Adrenal gland (tissue), 12 donors: ENCODE results near the gene ZNF664. TPM values are rescaled to one million over a fixed set of nuclear protein-coding genes. Genes with fewer than 3 reads are reported as not detected.

Experiments used
- DNase-seq, 7 donors: peaks; one replicate each; pipeline ENCODE4 v3.0.0-alpha.2; 2019 to 2020
- H3K27ac ChIP-seq, 5 donors: fragments of 200-600 bp; sonication (generic) in 4 of 5; 1 replicate in 3 of 5; 2 replicates in 2 of 5; pipeline versions ENCODE4 v1.5.1 to v1.8.0; 2016 to 2020; ENCODE audit warnings: mild to moderate bottlenecking in 1 of 5
- H3K27me3 ChIP-seq: fragments of 200-600 bp; 2 replicates; pipeline ENCODE4 v1.8.0; 2021
- H3K36me3 ChIP-seq, 2 donors: fragments of 200-600 bp; replicated peaks in 1 of 2; 1 replicate in 1 of 2; 2 replicates in 1 of 2; pipeline versions ENCODE4 v1.5.1 to v1.8.0; 2018 to 2022
- H3K4me1 ChIP-seq, 2 donors: fragments of 200-600 bp; replicated peaks in 1 of 2; 1 replicate in 1 of 2; 2 replicates in 1 of 2; pipeline versions ENCODE4 v1.5.1 to v1.8.0; 2018 to 2021
- H3K4me3 ChIP-seq, 4 donors: fragments of 200-600 bp; sonication (generic) in 3 of 4; one replicate each; pipeline ENCODE4 v1.5.1; 2016 to 2018
- H3K9me3 ChIP-seq, 3 donors: fragments of 200-600 bp; sonication (generic) in 1 of 3; replicated peaks in 1 of 3; 1 replicate in 2 of 3; 2 replicates in 1 of 3; pipeline versions ENCODE4 v1.5.1 to v1.8.0; 2016 to 2021
- POLR2A ChIP-seq, 2 donors: fragments of 450-650 bp; IDR thresholded peaks; one replicate each; pipeline ENCODE4 v1.6.1; 2017; ENCODE audit warnings: antibody characterized with exemption in 2 of 2, mild to moderate bottlenecking in 2 of 2, moderate library complexity in 1 of 2
- WGBS, 4 donors: extraction: QIAGEN DNeasy Blood & Tissue Kit in 2 of 4; methylation state at CpG; one replicate each; pipeline versions ENCODE4 v1.1.5 to v1.1.7; 2013 to 2017; 5-methylcytosine and 5-hydroxymethylcytosine counted together
- intact Hi-C, 2 donors: fragments of 100-400 bp; cut with DNase I; formaldehyde crosslinking; loops; one replicate each; pipeline versions ENCODE4 v1.14.1 to v1.15.0; 2022 to 2023
- polyA plus RNA-seq, 3 donors: library from polyadenylated mRNA; stranded (reverse); fragments of 200-250 nt in 2 of 3; fragments of 350-450 nt in 1 of 3; fragmentation: Illumina TruSeq in 1 of 3; extraction: RNeasy Lipid Tissue Mini Kit (QIAGEN cat#74804) in 1 of 3; gene quantifications; one replicate each; pipeline ENCODE4 v1.2.3, GENCODE V29; 2013 to 2014
- total RNA-seq, 9 donors: library from RNA; depleted of rRNA in 4 of 9; stranded (reverse); fragments of >200 nt in 4 of 9; fragments of 120-200 nt in 1 of 9; fragmentation: NEBNext Ultra II Directional in 1 of 9; extraction: Animal tissue kit (Norgen Biotek cat#: 25700) in 1 of 9; gene quantifications; one replicate each; pipeline versions ENCODE4 v1.1.0 to v1.2.4, GENCODE V29; 2013 to 2023
- TF ChIP-seq, protein P1 (sequence below), 6 experiments: fragments of 450-650 bp in 4 of 6; fragments of 200-600 bp in 2 of 6; sonication (generic) in 1 of 6; IDR thresholded peaks; 1 replicate in 5 of 6; 2 replicates in 1 of 6; pipeline versions ENCODE4 v1.5.1 to v1.8.0; 2016 to 2021; ENCODE audit warnings: antibody characterized with exemption in 6 of 6, mild to moderate bottlenecking in 2 of 6, moderate library complexity in 1 of 6
- donor health status: healthy with polysubstance abuse.
- donor health status: Bipolar disorder and iron deficiency.
- donor health status: DM: yes; HTN: yes; CAD: no.
- donor health status: DM: no; HTN: no; CAD: no.
- donor health status: DM: no; HTN: no; CAD: no.
- donor health status: DM: yes; HTN: yes; CAD: no.

Gene ZNF664
- total and polyA plus RNA-seq, 12 donors: 19.6 to 66.9 (median 49.4) TPM

DNA sequence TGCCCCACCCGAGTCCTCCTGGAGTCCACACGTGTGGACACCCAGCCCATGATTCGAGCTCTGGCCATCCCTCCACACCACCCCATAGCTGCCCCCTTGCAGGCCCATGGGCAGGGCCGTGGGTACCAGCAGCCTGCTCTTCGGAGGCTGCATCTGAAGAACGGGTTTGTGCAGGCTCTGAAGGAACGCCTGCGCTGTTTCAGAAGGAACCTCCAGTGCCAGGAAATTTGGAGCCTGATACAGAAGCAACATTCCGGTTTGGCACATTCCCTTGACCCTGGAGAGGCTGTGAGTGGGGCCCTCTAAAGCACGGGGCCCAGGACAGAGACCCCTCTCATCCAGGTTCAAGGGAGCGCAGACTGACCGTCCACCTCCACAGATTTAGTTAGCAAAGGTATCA is 57.0 kb downstream of the ZNF664 start:
- peak in 1 of 7 donors; percentile 45 for DNase-seq

DNA sequence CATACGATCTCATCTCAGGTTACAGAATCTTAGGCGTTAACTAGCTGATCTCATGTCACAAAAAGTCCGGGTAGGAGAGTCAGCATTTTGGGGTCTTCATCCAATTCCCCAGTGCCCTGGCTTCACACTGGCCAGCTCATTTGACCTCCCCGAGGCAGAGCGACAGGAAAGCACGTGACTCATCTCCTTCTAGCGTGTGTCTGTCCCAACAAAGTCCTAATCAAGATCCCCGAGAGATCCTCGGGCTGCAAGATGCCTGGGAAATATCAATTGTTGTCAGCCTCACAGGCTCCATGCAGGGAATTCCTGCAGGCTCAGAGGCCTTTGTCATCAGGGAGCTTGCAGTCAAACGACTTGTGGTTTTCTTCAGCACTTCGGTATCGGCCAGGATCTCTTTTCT is 57.5 kb downstream of the ZNF664 start:
- H3K36me3 ChIP-seq: no peaks in the 10 kb centered on the region
- peak overlapping the region in 1 of 5 donors; percentile 53 for H3K27ac ChIP-seq
- peak in 6 of 7 donors; percentile 33 to 70 (median 39) for DNase-seq
- H3K4me1 ChIP-seq: peaks cover 0 to 7% of the 10 kb centered on the region in 2 donors
- no peaks in the 10 kb centered on the region for H3K9me3 ChIP-seq
- intact Hi-C loops: loop anchor here (5.0 to 10.0 kb wide), 2 partner anchors 123 to 734 kb away; no protein-coding TSS in a partner anchor
- no peak overlapping the region for H3K4me3 ChIP-seq
- WGBS, 4 donors: 25 to 43% (median 37%) methylated on average over 12 of the region's 12 CpGs
- TF ChIP-seq, protein P1, sequence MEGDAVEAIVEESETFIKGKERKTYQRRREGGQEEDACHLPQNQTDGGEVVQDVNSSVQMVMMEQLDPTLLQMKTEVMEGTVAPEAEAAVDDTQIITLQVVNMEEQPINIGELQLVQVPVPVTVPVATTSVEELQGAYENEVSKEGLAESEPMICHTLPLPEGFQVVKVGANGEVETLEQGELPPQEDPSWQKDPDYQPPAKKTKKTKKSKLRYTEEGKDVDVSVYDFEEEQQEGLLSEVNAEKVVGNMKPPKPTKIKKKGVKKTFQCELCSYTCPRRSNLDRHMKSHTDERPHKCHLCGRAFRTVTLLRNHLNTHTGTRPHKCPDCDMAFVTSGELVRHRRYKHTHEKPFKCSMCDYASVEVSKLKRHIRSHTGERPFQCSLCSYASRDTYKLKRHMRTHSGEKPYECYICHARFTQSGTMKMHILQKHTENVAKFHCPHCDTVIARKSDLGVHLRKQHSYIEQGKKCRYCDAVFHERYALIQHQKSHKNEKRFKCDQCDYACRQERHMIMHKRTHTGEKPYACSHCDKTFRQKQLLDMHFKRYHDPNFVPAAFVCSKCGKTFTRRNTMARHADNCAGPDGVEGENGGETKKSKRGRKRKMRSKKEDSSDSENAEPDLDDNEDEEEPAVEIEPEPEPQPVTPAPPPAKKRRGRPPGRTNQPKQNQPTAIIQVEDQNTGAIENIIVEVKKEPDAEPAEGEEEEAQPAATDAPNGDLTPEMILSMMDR (IDR thresholded peaks at IDR 0.05): no peak
- no peak for TF ChIP-seq POLR2A (IDR thresholded peaks at IDR 0.05)
- H3K27me3 ChIP-seq: no peaks in the 10 kb centered on the region

More for the DNA sequence above, 57.0 kb downstream of the ZNF664 start:
- no peaks in the 10 kb centered on the region for H3K36me3 ChIP-seq
- TF ChIP-seq POLR2A (IDR thresholded peaks at IDR 0.05): no peak
- TF ChIP-seq, protein P1 (IDR thresholded peaks at IDR 0.05): no peak
- no peaks in the 10 kb centered on the region for H3K9me3 ChIP-seq
- peak overlapping the region in 1 of 5 donors; percentile 53 for H3K27ac ChIP-seq
- peaks cover 0 to 7% of the 10 kb centered on the region in 2 donors for H3K4me1 ChIP-seq
- WGBS, 4 donors: 78 to 79% (median 79%) methylated on average over 12 of the region's 12 CpGs
- no peak overlapping the region for H3K4me3 ChIP-seq
- intact Hi-C loops: loop anchor here (5.0 to 10.0 kb wide), 2 partner anchors 123 to 735 kb away; no protein-coding TSS in a partner anchor
- H3K27me3 ChIP-seq: no peaks in the 10 kb centered on the region

DNA sequence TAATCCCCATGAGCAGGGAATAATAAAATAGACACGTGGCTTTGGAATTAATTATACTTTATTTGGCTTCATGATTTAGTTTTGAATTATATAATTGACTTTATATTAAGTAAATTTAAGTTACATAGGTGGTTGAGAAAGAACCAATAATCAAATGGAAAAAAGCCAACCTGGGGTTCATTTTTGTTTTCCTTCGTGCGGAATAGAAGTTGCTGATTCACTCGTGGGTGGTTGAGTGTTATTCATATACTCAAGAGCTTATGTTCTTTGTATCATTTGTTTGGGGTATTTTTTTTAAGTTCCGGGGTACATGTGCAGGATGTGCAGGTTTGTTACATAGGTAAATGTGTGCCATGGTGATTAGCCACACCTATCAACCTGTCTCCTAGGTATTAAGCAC is 58.0 kb downstream of the ZNF664 start:
- intact Hi-C loops: loop anchor here (5.0 to 10.0 kb wide), 2 partner anchors 124 to 734 kb away; no protein-coding TSS in a partner anchor
- no peaks in the 10 kb centered on the region for H3K36me3 ChIP-seq
- no peaks in the 10 kb centered on the region for H3K27me3 ChIP-seq
- DNase-seq: peak in 1 of 7 donors; percentile 10
- H3K4me1 ChIP-seq: peaks cover 0 to 7% of the 10 kb centered on the region in 2 donors
- TF ChIP-seq, protein P1 (IDR thresholded peaks at IDR 0.05): no peak
- TF ChIP-seq POLR2A (IDR thresholded peaks at IDR 0.05): no peak
- no peaks in the 10 kb centered on the region for H3K9me3 ChIP-seq
- WGBS, 4 donors: 86 to 92% (median 88%) methylated on average over 5 of the region's 5 CpGs
- peak overlapping the region in 1 of 5 donors; percentile 8 for H3K27ac ChIP-seq
- H3K4me3 ChIP-seq: no peak overlapping the region

- no peaks in the 10 kb centered on the region for H3K9me3 ChIP-seq
- no peak overlapping the region for H3K27ac ChIP-seq
- TF ChIP-seq, protein P1 (IDR thresholded peaks at IDR 0.05): peak; percentile 64 to 88 (median 72)
- TF ChIP-seq POLR2A (IDR thresholded peaks at IDR 0.05): no peak
- H3K27me3 ChIP-seq: no peaks in the 10 kb centered on the region
- H3K4me1 ChIP-seq: peaks cover 0 to 7% of the 10 kb centered on the region in 2 donors
- no peaks in the 10 kb centered on the region for H3K36me3 ChIP-seq
- intact Hi-C loops: loop anchor here (5.0 to 10.0 kb wide), 2 partner anchors 125 to 732 kb away; no protein-coding TSS in a partner anchor
- 44 to 52% (median 49%) methylated on average over 9 of the region's 9 CpGs for WGBS, 4 donors
- peak; percentile 45 to 75 (median 60) for DNase-seq
- no peak overlapping the region for H3K4me3 ChIP-seq
Measured at GRCh38 chr12:124032265-124032886, 59.4 kb downstream of the ZNF664 start.
